WTC11 (cell line): ENCODE measurements around the gene GRM1. TPM values are rescaled to one million over a fixed set of nuclear protein-coding genes. Genes with fewer than 3 reads are reported as not detected.

Experiments
- ATAC-seq: fragments of 200-7000 bp; cut with Tn5 transposase; 2 replicates; pipeline ENCODE4 v1.10.0; 2021; ENCODE audit warnings: mild to moderate bottlenecking, moderate library complexity
- CTCF ChIA-PET: fragments of 300-600 bp; sonication (Branson Sonifier 250); formaldehyde crosslinking; loops from one replicate; lab custom pipeline; 2021; ENCODE audit warnings: antibody characterized with exemption; lab: Charles Lee
- POLR2A ChIA-PET: fragments of 350-600 bp; sonication (Branson Sonifier 250); formaldehyde crosslinking; loops from one replicate; lab custom pipeline; 2021; ENCODE audit warnings: antibody characterized with exemption; lab: Charles Lee
- DNase-seq: peaks from one replicate; pipeline ENCODE4 v3.0.0; 2021; ENCODE audit warnings: low spot score
- H3K27ac Mint-ChIP-seq: 2 replicates; pipeline ENCODE4 v1.8.0; 2021; ENCODE audit warnings: mixed read lengths
- H3K27me3 Mint-ChIP-seq: 2 replicates; pipeline ENCODE4 v1.8.0; 2021; ENCODE audit warnings: low read depth, mild to moderate bottlenecking, moderate library complexity, mixed read lengths
- H3K36me3 Mint-ChIP-seq: 2 replicates; pipeline ENCODE4 v1.8.0; 2021; ENCODE audit warnings: mixed read lengths
- H3K4me1 Mint-ChIP-seq: 2 replicates; pipeline ENCODE4 v1.8.0; 2022; ENCODE audit warnings: mixed read lengths
- H3K4me3 Mint-ChIP-seq: 2 replicates; pipeline ENCODE4 v1.8.0; 2021; ENCODE audit warnings: mild to moderate bottlenecking, moderate library complexity, mixed read lengths
- H3K9me3 Mint-ChIP-seq: 2 replicates; pipeline ENCODE4 v1.8.0; 2021; ENCODE audit warnings: mixed read lengths
- AFF4 ChIP-seq: sonication (generic); formaldehyde crosslinking; IDR thresholded peaks from 2 replicates; pipeline ENCODE4 v1.8.1; 2023; ENCODE audit warnings: mild to moderate bottlenecking, missing genetic modification reagents, borderline replicate concordance
- CREM ChIP-seq: sonication (generic); formaldehyde crosslinking; IDR thresholded peaks from 2 replicates; pipeline ENCODE4 v1.8.1; 2022; ENCODE audit warnings: mild to moderate bottlenecking, missing genetic modification reagents, moderate library complexity
- EMX1 ChIP-seq: fragments of 250-450 bp; sonication (Bioruptor Pico); IDR thresholded peaks from 2 replicates; pipeline ENCODE4 v1.8.0; 2021; ENCODE audit warnings: mild to moderate bottlenecking
- GRHL2 ChIP-seq: fragments of 250-450 bp; sonication (Bioruptor Pico); IDR thresholded peaks from 2 replicates; pipeline ENCODE4 v1.8.0; 2022; ENCODE audit warnings: mild to moderate bottlenecking, moderate library complexity; ENCODE audit not compliant: insufficient replicate concordance, severe bottlenecking
- NFYB ChIP-seq: sonication (generic); formaldehyde crosslinking; conservative IDR thresholded peaks from 2 replicates; pipeline ENCODE4 v1.8.0; 2022; ENCODE audit warnings: low read depth, missing genetic modification reagents
- RORB ChIP-seq: fragments of 250-450 bp; sonication (Bioruptor Pico); IDR thresholded peaks from 2 replicates; pipeline ENCODE4 v1.9.0; 2021; ENCODE audit warnings: mild to moderate bottlenecking
- ZNF263 ChIP-seq: sonication (generic); formaldehyde crosslinking; IDR thresholded peaks from 2 replicates; pipeline ENCODE4 v1.8.1; 2022; ENCODE audit warnings: low read depth, mild to moderate bottlenecking, moderate library complexity, missing genetic modification reagents
- ZNF396 ChIP-seq: fragments of 250-450 bp; sonication (Bioruptor Pico); IDR thresholded peaks from 2 replicates; pipeline ENCODE4 v1.8.0; 2021; ENCODE audit warnings: mild to moderate bottlenecking, moderate library complexity, borderline replicate concordance
- ZNF416 ChIP-seq: fragments of 250-450 bp; sonication (Bioruptor Pico); IDR thresholded peaks from 2 replicates; pipeline ENCODE4 v1.9.0; 2021; ENCODE audit warnings: mild to moderate bottlenecking, inconsistent platforms
- ZNF671 ChIP-seq: fragments of 250-450 bp; sonication (Bioruptor Pico); IDR thresholded peaks from 2 replicates; pipeline ENCODE4 v1.8.0; 2021; ENCODE audit warnings: mild to moderate bottlenecking
- total RNA-seq: library from RNA; stranded (reverse); gene quantifications from 3 replicates; pipeline ENCODE4 v1.2.3, GENCODE V29; 2021
- TF ChIP-seq, protein P1 (sequence below): sonication (generic); formaldehyde crosslinking; conservative IDR thresholded peaks from 2 replicates; pipeline ENCODE4 v1.8.1; 2022; ENCODE audit warnings: mild to moderate bottlenecking, missing genetic modification reagents
- TF ChIP-seq, protein P2 (sequence below): fragments of 250-450 bp; sonication (Bioruptor Pico); IDR thresholded peaks from 2 replicates; pipeline ENCODE4 v1.9.0; 2021; ENCODE audit warnings: mild to moderate bottlenecking
- TF ChIP-seq, protein P3 (sequence below): sonication (generic); formaldehyde crosslinking; conservative IDR thresholded peaks from 2 replicates; pipeline ENCODE4 v1.8.1; 2023; ENCODE audit warnings: mild to moderate bottlenecking, low read depth, missing genetic modification reagents, moderate library complexity
- TF ChIP-seq, protein P4 (sequence below): sonication (generic); formaldehyde crosslinking; IDR thresholded peaks from 2 replicates; pipeline ENCODE4 v1.8.0; 2022; ENCODE audit warnings: mild to moderate bottlenecking, missing genetic modification reagents

Gene GRM1
- total RNA-seq, 1 experiment from 2014 or later: 0.46 TPM

DNA sequence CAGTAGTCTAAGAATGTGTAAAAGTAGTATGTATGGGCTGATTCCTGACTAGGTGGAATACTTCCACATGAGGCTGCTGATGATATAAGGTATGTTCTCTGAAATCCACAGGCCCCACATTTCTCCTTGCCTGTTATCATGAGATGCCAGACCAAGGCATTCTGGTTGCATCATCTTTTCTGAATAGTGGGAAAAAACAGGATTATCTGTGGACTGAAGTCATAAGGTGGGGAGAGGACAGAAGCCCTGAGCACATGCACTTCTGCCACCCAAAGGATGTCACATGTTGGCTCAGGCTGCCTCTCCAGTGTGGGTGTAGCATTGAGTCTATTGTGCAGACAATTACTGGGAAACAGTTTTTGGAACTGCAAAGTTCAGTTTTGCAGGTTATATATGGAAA is 330.3 kb downstream of the GRM1 start:
- Mint-ChIP-seq H3K27me3 (no peaks in the 10 kb centered on the region), H3K4me1 (peaks cover 39% of the 10 kb centered on the region), H3K36me3 (no peaks in the 10 kb centered on the region), H3K27ac (no peak overlapping the region), H3K9me3 (no peaks in the 10 kb centered on the region), H3K4me3 (no peak overlapping the region)
- ChIA-PET POLR2A (no interaction called here), CTCF (no interaction called here)
- no peak for TF ChIP-seq ZNF671 (CRISPR knock-in tag)
- TF ChIP-seq, protein P1, sequence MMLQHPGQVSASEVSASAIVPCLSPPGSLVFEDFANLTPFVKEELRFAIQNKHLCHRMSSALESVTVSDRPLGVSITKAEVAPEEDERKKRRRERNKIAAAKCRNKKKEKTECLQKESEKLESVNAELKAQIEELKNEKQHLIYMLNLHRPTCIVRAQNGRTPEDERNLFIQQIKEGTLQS (CRISPR knock-in tag): no peak
- no peak for TF ChIP-seq EMX1
- no peak for TF ChIP-seq ZNF416 (CRISPR knock-in tag)
- TF ChIP-seq, protein P2, sequence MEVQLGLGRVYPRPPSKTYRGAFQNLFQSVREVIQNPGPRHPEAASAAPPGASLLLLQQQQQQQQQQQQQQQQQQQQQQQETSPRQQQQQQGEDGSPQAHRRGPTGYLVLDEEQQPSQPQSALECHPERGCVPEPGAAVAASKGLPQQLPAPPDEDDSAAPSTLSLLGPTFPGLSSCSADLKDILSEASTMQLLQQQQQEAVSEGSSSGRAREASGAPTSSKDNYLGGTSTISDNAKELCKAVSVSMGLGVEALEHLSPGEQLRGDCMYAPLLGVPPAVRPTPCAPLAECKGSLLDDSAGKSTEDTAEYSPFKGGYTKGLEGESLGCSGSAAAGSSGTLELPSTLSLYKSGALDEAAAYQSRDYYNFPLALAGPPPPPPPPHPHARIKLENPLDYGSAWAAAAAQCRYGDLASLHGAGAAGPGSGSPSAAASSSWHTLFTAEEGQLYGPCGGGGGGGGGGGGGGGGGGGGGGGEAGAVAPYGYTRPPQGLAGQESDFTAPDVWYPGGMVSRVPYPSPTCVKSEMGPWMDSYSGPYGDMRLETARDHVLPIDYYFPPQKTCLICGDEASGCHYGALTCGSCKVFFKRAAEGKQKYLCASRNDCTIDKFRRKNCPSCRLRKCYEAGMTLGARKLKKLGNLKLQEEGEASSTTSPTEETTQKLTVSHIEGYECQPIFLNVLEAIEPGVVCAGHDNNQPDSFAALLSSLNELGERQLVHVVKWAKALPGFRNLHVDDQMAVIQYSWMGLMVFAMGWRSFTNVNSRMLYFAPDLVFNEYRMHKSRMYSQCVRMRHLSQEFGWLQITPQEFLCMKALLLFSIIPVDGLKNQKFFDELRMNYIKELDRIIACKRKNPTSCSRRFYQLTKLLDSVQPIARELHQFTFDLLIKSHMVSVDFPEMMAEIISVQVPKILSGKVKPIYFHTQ (CRISPR knock-in tag): no peak
- no peak for TF ChIP-seq RORB (CRISPR knock-in tag)
- no peak for TF ChIP-seq NFYB (CRISPR knock-in tag)
- TF ChIP-seq GRHL2: no peak
- TF ChIP-seq AFF4 (CRISPR knock-in tag): no peak
- TF ChIP-seq ZNF263 (CRISPR knock-in tag): no peak
- ATAC-seq: no peak
- DNase-seq: no peak

DNA sequence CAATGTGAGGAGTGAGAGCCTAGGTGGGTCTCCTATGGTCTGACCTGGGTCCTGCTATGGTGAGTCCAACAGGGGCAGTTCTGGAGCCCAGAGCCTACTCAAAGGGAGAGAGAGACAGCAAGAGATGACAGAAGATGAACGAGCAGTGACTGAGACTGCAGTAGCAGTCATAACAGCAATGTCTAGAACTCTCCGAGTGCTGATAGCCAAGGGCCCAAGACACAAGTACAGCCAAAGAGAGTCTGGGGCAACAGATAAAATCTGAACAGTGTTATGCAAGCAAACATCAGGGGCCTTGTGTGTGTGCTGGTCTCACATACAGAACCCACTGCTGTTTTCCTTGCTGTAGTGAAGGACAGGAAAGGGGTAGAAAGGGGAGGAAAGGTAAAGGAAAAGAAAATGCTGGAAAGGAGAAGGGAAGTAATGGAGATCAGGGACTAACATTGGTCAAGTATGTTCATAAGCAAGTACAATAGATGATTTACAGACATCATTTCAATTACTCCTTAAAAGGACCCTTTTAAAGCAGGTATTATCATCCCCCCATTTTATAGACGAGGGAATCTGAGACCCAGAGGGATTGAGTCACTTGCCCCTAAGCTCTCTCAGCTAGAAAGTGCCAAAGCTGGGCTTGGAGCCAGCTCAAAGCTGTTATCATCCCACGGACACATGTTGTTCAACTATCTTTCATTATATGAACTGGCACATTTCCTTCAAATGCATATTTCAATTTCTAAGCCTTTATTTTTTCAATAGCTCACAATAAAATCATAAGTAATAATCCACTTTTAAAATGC is 332.5 kb downstream of the GRM1 start:
- H3K36me3 Mint-ChIP-seq: no peaks in the 10 kb centered on the region
- H3K4me1 Mint-ChIP-seq: peaks cover 17% of the 10 kb centered on the region
- ATAC-seq: no peak
- no peaks in the 10 kb centered on the region for H3K9me3 Mint-ChIP-seq
- no peak overlapping the region for H3K27ac Mint-ChIP-seq
- H3K4me3 Mint-ChIP-seq: no peak overlapping the region
- POLR2A ChIA-PET: no interaction called here
- TF ChIP-seq, protein P3, sequence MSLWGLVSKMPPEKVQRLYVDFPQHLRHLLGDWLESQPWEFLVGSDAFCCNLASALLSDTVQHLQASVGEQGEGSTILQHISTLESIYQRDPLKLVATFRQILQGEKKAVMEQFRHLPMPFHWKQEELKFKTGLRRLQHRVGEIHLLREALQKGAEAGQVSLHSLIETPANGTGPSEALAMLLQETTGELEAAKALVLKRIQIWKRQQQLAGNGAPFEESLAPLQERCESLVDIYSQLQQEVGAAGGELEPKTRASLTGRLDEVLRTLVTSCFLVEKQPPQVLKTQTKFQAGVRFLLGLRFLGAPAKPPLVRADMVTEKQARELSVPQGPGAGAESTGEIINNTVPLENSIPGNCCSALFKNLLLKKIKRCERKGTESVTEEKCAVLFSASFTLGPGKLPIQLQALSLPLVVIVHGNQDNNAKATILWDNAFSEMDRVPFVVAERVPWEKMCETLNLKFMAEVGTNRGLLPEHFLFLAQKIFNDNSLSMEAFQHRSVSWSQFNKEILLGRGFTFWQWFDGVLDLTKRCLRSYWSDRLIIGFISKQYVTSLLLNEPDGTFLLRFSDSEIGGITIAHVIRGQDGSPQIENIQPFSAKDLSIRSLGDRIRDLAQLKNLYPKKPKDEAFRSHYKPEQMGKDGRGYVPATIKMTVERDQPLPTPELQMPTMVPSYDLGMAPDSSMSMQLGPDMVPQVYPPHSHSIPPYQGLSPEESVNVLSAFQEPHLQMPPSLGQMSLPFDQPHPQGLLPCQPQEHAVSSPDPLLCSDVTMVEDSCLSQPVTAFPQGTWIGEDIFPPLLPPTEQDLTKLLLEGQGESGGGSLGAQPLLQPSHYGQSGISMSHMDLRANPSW (CRISPR knock-in tag): no peak
- TF ChIP-seq CREM (no peak), ZNF396 (CRISPR knock-in tag) (no peak)
- TF ChIP-seq, protein P4, sequence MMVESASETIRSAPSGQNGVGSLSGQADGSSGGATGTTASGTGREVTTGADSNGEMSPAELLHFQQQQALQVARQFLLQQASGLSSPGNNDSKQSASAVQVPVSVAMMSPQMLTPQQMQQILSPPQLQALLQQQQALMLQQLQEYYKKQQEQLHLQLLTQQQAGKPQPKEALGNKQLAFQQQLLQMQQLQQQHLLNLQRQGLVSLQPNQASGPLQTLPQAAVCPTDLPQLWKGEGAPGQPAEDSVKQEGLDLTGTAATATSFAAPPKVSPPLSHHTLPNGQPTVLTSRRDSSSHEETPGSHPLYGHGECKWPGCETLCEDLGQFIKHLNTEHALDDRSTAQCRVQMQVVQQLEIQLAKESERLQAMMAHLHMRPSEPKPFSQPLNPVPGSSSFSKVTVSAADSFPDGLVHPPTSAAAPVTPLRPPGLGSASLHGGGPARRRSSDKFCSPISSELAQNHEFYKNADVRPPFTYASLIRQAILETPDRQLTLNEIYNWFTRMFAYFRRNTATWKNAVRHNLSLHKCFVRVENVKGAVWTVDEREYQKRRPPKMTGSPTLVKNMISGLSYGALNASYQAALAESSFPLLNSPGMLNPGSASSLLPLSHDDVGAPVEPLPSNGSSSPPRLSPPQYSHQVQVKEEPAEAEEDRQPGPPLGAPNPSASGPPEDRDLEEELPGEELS (CRISPR knock-in tag): no peak
- TF ChIP-seq, all 79 proteins: peak for 0
- H3K27me3 Mint-ChIP-seq: no peaks in the 10 kb centered on the region
- CTCF ChIA-PET: no interaction called here
- no peak for DNase-seq
